NCI-H748 (cell line): ENCODE measurements around the gene DYSF.
A peak's percentile ranks its signal among the peaks of the same experiment; 100 is the strongest.

ENCODE experiments used
- DNase-seq: peaks from one replicate; lab custom pipeline; 2025; ENCODE audit not compliant: unreplicated experiment; lab: John Stamatoyannopoulos, UW

DYSF gene

GRCh38 chr2:71548646-71549425 is 95.5 kb downstream of the DYSF start:
- DNase-seq = peak; percentile 40

- DNase-seq = no peak
Measured at GRCh38 chr2:71550801-71551630, 97.7 kb downstream of the DYSF start.

- no peak for DNase-seq
Measured at GRCh38 chr2:71551631-71551915, 98.2 kb downstream of the DYSF start.

GRCh38 chr2:71552356-71552755 is 99.0 kb downstream of the DYSF start:
- DNase-seq = no peak

- no peak for DNase-seq
Measured at GRCh38 chr2:71552861-71553301, 99.5 kb downstream of the DYSF start.

- no peak for DNase-seq
Measured at GRCh38 chr2:71554028-71554705, 100.8 kb downstream of the DYSF start.

- DNase-seq = peak; percentile 2
Measured at GRCh38 chr2:71554706-71555056, 101.3 kb downstream of the DYSF start.

- no peak for DNase-seq
Measured at GRCh38 chr2:71555798-71556454, 102.6 kb downstream of the DYSF start.

- DNase-seq = no peak
Measured at GRCh38 chr2:71556692-71557250, 103.4 kb downstream of the DYSF start.

- peak; percentile 2 for DNase-seq
Measured at GRCh38 chr2:71557321-71557720, 104.0 kb downstream of the DYSF start.

GRCh38 chr2:71558300-71559051 is 105.1 kb downstream of the DYSF start:
- no peak for DNase-seq

- DNase-seq = no peak
Measured at GRCh38 chr2:71559080-71559827, 105.9 kb downstream of the DYSF start.

GRCh38 chr2:71559828-71560637 is 106.7 kb downstream of the DYSF start:
- DNase-seq = no peak

GRCh38 chr2:71560638-71561011 is 107.3 kb downstream of the DYSF start:
- no peak for DNase-seq

- no peak for DNase-seq
Measured at GRCh38 chr2:71561441-71562267, 108.3 kb downstream of the DYSF start.

GRCh38 chr2:71562518-71562917 is 109.2 kb downstream of the DYSF start:
- DNase-seq = no peak

GRCh38 chr2:71563872-71564271 is 110.5 kb downstream of the DYSF start:
- DNase-seq = no peak

- no peak for DNase-seq
Measured at GRCh38 chr2:71564361-71564760, 111.0 kb downstream of the DYSF start.
